Tibial nerve (tissue), 4 donors: ENCODE data around the gene RO60.

ENCODE experiments used
- EP300 ChIP-seq, 2 donors: sonication (generic); formaldehyde crosslinking; IDR thresholded peaks; one replicate each; pipeline ENCODE4 v1.6.1; 2017; ENCODE audit warnings: antibody characterized with exemption in 2 of 2, mild to moderate bottlenecking in 1 of 2
- TF ChIP-seq, protein P1 (sequence below), 5 experiments: fragments of 200-600 bp in 3 of 5; fragments of 450-650 bp in 2 of 5; sonication (generic) in 3 of 5; IDR thresholded peaks; one replicate each; pipeline ENCODE4 v1.5.1; 2016 to 2019; ENCODE audit warnings: antibody characterized with exemption in 5 of 5, mild to moderate bottlenecking in 3 of 5, moderate library complexity in 2 of 5

DNA sequence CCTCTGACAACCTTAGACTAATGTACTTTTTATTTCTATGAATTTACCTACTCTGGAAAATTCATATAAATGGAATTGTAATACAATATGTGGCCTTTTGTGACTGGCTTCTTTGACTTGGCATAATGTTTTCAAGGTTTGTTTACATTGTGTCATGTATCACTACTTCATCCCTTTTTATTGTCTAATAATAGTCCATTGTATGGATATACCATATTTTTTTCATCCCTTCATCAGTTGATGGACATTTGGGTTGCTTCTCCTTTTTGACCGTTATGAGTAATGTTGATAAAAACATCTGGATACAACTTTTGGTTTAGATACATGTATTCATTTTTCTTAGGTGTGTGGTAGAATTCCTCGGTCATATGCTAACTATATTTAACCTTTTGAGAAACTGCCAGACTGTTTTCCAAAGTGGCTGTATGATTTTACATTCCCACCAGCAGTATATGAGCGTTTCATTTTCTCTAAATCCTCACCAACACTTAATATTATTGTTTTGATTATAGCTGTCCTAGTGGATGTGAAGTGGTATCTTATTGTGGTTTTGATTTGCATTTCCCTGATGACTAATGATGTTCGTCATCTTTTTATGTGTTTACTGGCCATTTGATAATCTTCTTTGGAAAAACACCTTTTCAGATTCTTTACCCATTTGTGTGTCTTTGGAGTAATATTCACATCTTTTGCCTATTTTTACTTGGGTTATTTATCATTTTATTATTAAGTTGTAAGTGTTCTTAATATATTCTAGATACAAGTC, 3.5 kb downstream of the RO60 start:
- TF ChIP-seq, protein P1, sequence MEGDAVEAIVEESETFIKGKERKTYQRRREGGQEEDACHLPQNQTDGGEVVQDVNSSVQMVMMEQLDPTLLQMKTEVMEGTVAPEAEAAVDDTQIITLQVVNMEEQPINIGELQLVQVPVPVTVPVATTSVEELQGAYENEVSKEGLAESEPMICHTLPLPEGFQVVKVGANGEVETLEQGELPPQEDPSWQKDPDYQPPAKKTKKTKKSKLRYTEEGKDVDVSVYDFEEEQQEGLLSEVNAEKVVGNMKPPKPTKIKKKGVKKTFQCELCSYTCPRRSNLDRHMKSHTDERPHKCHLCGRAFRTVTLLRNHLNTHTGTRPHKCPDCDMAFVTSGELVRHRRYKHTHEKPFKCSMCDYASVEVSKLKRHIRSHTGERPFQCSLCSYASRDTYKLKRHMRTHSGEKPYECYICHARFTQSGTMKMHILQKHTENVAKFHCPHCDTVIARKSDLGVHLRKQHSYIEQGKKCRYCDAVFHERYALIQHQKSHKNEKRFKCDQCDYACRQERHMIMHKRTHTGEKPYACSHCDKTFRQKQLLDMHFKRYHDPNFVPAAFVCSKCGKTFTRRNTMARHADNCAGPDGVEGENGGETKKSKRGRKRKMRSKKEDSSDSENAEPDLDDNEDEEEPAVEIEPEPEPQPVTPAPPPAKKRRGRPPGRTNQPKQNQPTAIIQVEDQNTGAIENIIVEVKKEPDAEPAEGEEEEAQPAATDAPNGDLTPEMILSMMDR (IDR thresholded peaks at IDR 0.05) = no peak
- no peak for TF ChIP-seq EP300 (IDR thresholded peaks at IDR 0.05)
